SIG-M5 treated with dmso at 0.1 percent for 504 hours (cell line): ENCODE results near the gene ERF.

Source experiments
- DNase-seq: peaks from one replicate; lab custom pipeline; 2025; ENCODE audit not compliant: unreplicated experiment; lab: John Stamatoyannopoulos, UW

ERF gene

GRCh38 chr19:42242512-42243409 lies 12.2 kb downstream of the ERF start, which contains the start of gene GSK3A:
Gene GSK3A, minus strand, starts transcription at chr19:42242602. Its CDS starts 137 bp downstream, at chr19:42242465.
- peak; percentile 98 for DNase-seq

- DNase-seq = no peak
Measured at GRCh38 chr19:42242069-42242511, 12.8 kb downstream of the ERF start.

- no peak for DNase-seq
Measured at GRCh38 chr19:42241279-42241678, 13.6 kb downstream of the ERF start.

GRCh38 chr19:42239544-42240220 lies 15.2 kb downstream of the ERF start:
- no peak for DNase-seq

DNA sequence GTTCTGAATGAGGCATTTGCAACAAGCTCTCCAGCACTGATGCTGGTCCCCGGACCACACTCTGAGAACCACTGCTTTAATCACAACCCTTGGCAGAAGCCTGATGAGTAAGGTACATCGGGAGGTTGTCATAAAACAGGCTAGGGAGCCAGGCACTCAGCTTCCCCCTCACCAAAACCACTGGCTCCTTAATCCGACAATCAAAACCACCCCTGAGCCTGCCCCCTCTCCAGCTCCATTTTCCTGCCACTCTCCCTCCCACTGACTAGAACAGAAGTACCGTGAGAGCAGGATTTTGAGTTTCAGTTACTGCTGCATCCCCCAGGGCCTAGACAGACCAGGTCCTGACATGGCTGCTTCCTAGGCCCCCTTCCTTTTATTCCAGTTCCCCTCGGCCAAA lies 19.7 kb downstream of the ERF start:
- DNase-seq = no peak

- DNase-seq = no peak
Measured at GRCh38 chr19:42234364-42234763, 20.6 kb downstream of the ERF start.

DNA sequence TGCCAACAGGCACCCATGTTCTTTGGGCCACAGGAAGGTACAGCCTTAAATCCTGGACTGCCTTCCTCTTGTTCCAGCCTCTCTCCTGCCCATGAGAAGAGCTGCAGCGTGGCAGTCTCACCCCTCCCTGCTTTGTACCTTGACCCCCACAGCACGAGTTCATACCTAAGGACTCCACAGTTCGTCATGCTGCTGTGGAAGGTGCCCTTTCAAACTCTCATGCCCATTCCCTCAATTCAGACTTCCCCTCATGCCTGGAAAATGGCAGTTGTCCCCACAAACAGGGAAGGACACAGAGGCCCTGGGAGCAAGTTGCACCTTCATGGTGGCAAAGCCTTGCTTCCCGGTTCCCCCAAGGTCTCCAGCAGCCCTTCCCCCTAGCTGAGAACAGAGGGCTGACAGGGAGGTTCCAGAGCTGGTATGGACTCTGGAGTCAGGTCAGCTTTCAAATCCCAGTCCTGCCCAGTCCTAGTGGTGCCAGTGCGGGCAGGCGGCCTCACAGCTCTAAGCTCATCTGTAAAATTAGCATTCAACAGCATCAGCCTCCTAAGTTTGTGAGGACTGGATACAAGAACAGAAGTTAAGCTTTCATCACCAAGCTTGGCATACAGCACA lies 21.1 kb downstream of the ERF start:
- no peak for DNase-seq

- DNase-seq = no peak
Measured at GRCh38 chr19:42233106-42233505, 21.8 kb downstream of the ERF start.

GRCh38 chr19:42232435-42232834 lies 22.5 kb downstream of the ERF start:
- no peak for DNase-seq

- DNase-seq = no peak
Measured at GRCh38 chr19:42230571-42230970, 24.4 kb downstream of the ERF start.

DNA sequence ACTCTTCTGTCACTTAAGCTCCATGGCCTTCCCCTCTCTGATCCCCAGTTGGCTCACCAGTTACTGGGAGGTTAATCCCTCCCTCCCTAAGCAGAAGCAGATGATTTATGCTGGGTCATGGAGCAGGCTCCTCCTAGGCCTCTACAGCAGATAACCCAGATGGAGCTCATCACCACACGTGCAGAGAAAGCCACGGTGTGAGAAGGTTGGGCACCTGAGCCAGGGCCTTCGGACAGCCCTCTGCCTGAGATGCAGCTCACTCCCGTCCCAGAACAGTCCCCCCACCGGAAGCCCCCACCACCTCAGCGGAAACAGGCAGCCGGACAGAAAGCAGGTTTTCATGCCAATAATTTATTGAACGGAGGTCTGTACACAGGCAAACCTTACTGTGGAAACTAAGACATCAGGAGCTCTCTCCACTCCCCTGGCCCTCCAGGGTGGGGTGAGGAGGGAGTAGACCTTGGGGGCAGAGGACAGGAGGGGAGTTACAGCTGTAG lies 25.0 kb downstream of the ERF start:
- DNase-seq = no peak

DNA sequence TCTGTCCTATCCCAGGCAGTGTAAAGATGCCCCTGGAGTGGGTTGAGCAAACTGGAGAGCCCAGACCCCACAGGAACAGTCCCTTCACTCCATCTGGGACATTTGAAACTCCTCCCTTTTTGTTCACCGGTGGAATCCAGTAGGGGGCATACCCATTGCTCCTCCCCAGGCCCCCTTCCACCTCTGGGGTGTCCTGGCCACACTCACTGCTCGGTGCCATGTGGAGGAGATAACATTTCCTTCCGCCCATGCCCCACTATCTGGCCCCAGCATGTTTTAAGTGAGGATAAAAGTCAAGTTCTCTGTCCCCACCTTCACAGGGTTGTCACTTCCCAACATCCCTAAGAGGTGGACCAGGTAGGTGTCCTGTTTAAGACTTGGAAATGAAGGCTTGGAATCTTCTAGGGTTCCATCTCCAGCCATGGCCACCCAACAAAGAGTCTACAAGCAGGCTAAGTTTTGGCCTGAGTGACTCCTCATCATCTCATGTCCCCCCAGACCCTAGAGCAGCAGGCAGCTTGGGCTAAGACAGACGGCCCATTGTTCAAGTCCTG lies 25.6 kb downstream of the ERF start:
- no peak for DNase-seq

GRCh38 chr19:42228641-42229040 lies 26.3 kb downstream of the ERF start:
- DNase-seq = no peak

DNA sequence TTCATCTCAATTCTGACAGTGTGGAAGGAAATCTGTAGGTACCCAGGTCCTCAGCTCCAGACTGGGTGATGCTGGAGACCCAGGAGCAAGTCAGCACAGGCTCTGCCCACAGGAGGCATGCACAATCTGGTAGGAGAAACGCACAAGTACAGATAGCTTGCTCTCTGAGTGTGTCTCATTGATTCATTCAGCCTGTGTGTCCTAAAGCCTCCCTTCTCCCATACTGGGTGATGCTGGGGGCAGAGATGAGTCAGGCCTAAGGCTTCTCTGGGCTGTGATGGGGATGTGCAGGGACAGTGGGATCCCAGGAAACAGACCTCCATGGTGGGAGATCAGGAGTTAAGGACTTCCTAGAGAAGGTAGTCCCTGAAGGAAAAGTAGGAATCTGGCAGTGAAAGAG lies 28.0 kb downstream of the ERF start:
- no peak for DNase-seq

- no peak for DNase-seq
Measured at GRCh38 chr19:42225718-42226292, 29.1 kb downstream of the ERF start.

DNA sequence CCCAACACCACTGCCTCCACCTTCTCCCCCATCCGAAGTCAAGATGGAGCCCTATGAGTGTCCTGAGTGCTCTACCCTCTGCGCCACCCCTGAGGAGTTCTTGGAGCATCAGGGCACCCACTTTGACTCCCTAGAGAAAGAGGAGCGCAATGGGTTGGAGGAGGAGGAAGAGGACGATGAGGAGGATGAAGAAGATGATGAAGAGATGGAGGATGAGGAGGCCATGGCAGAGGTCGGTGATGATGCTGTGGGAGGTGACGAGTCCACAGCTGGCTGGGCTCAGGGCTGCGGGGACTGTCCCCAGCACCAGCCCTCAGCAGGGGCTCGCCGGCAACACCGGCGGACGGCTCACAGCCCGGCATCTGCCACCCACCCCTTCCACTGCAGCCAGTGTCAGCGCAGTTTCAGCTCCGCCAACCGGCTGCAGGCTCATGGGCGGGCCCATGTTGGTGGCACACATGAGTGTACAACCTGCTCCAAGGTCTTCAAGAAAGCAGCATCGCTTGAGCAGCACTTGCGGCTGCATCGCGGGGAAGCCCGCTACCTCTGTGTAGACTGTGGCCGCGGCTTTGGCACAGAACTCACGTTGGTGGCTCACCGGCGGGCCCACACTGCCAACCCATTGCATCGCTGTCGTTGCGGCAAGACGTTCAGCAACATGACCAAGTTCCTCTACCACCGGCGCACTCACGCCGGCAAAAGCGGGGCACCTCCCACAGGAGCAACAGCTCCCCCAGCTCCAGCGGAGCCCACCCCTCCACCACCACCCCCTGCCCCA lies 29.8 kb downstream of the ERF start:
- no peak for DNase-seq

GRCh38 chr19:42220751-42221097 lies 34.2 kb downstream of the ERF start:
- no peak for DNase-seq

DNA sequence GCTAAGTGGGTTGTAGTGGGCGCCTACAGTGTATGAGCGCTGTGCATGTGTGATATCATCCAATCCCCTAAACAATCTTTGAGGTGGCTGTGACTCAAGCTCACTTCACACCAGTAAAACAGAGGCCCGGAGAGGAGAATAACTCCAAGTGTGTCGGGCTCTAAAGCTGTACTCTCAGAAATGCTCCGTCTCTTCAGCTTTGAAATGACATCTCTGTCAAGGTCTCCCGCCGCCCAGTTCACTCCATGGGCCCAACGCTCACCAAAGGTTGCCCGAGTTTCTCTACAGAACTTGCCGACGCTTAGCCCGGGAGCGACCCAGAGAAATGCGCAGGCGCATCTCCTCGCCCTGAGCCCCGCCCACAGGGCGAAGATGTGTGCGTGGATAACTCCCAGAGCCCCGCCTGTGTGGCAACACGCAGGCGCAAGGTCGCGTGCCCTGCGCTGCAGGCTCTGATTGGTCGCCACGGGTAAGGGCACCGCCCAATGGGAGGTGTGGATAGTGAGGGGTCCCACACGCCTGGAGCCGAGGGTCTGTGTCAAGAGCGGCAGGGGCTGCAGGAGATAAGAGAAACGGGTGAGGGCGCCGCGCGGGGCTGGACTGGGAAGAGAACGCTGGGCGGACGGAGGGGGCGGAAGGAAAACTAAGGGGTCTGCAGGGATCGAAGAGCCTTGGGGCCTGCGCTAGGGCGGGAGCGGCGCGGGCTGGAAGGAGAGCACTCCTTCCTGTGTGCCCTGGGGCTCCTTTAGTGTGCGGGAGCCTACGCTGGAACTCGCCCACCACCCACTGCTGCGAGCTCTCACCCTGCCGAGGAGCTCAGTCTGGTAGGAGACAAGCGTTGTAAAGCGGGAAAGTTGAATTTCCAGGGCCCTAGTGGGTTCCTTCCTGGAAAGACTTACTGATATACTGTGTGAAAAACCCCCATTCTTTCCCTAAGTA lies 34.8 kb downstream of the ERF start, which contains the start of gene ZNF526:
TSS of gene ZNF526 (plus strand) at position 501 of the 939 bp plus-strand sequence. CDS start 4,092 bp downstream, outside the sequence.
- peak; percentile 93 for DNase-seq
